Posterior cingulate gyrus (tissue), 11 donors: ENCODE results near the gene FBXO41.
A peak's percentile ranks its signal among the peaks of the same experiment; 100 is the strongest.

ENCODE experiments used
- DNase-seq, 10 donors: peaks; one replicate each; pipeline versions ENCODE4 v3.0.0 to v3.0.0-alpha.2; 2020 to 2021; ENCODE audit warnings: mixed read lengths in 3 of 10
- intact Hi-C: fragments of 100-400 bp; cut with DNase I; formaldehyde crosslinking; loops from one replicate; pipeline ENCODE4 v1.15.1; 2023

Gene FBXO41

GRCh38 chr2:73291093-73291460 lies 6.8 kb upstream of the FBXO41 start:
- DNase-seq = peak in 1 of 10 donors; percentile 12
- intact Hi-C loops = no loop called here

- intact Hi-C loops = no loop called here
- DNase-seq = peak in 7 of 10 donors; percentile 32 to 92 (median 73)
These were observed 6.0 kb upstream of the FBXO41 start for GRCh38 chr2:73290049-73290839.

GRCh38 chr2:73289304-73289703 lies 5.0 kb upstream of the FBXO41 start:
- no peak for DNase-seq
- intact Hi-C loops = no loop called here

GRCh38 chr2:73286134-73286655 lies 1.9 kb upstream of the FBXO41 start:
- no peak for DNase-seq

GRCh38 chr2:73285159-73285739 lies 971 bp upstream of the FBXO41 start:
- DNase-seq = peak in 2 of 10 donors; percentile 31 to 86
- intact Hi-C loops = no loop called here

More at GRCh38 chr2:73286134-73286655, 1.9 kb upstream of the FBXO41 start:
- intact Hi-C loops = no loop called here

- intact Hi-C loops = no loop called here
- DNase-seq = peak in 4 of 10 donors; percentile 32 to 87 (median 76)
These were observed 558 bp downstream of the FBXO41 start for GRCh38 chr2:73283545-73284295.

GRCh38 chr2:73282924-73283544 lies 1.2 kb downstream of the FBXO41 start:
- no peak for DNase-seq
- intact Hi-C loops = no loop called here

- DNase-seq = no peak
- intact Hi-C loops = no loop called here
These were observed 3.0 kb downstream of the FBXO41 start for GRCh38 chr2:73281244-73281643.

GRCh38 chr2:73279852-73280251 lies 4.4 kb downstream of the FBXO41 start:
- intact Hi-C loops = no loop called here
- no peak for DNase-seq

- DNase-seq = no peak
- intact Hi-C loops = no loop called here
These were observed 12.0 kb downstream of the FBXO41 start for GRCh38 chr2:73272270-73272669.

GRCh38 chr2:73269686-73270465 lies 14.4 kb downstream of the FBXO41 start:
- peak in 1 of 10 donors; percentile 75 for DNase-seq
- intact Hi-C loops = no loop called here

GRCh38 chr2:73268830-73269685 lies 15.2 kb downstream of the FBXO41 start:
- intact Hi-C loops = no loop called here
- peak in 3 of 10 donors; percentile 54 to 87 (median 83) for DNase-seq

GRCh38 chr2:73268366-73268829 lies 15.9 kb downstream of the FBXO41 start:
- DNase-seq = no peak
- intact Hi-C loops = no loop called here

- no peak for DNase-seq
- intact Hi-C loops = no loop called here
These were observed 17.3 kb downstream of the FBXO41 start for GRCh38 chr2:73267008-73267407.

GRCh38 chr2:73266061-73266901 lies 18.0 kb downstream of the FBXO41 start:
- peak in 8 of 10 donors; percentile 63 to 96 (median 76) for DNase-seq
- intact Hi-C loops = no loop called here

GRCh38 chr2:73265298-73266060 lies 18.8 kb downstream of the FBXO41 start:
- DNase-seq = peak in 2 of 10 donors; percentile 74
- intact Hi-C loops = no loop called here

- no peak for DNase-seq
- intact Hi-C loops = no loop called here
These were observed 19.5 kb downstream of the FBXO41 start for GRCh38 chr2:73264783-73265182.
